Endothelial cell of umbilical vein (primary cell): ENCODE data around the gene CUBN. TPM values are rescaled to one million over a fixed set of nuclear protein-coding genes. Genes with fewer than 3 reads are reported as not detected.

Source experiments
- BruUV-seq: library from RNA; stranded (reverse); fragments of 400-500 nt; replicated peaks from 2 replicates; lab custom pipeline; 2021; lab: Mats Ljungman, UMichigan
- CTCF ChIA-PET: fragments of 300-600, 350-600 bp; sonication (Branson Sonifier 250); formaldehyde crosslinking; loops from one replicate; lab custom pipeline; 2021; ENCODE audit warnings: antibody characterized with exemption, inconsistent platforms; lab: Charles Lee
- POLR2A ChIA-PET: fragments of 300-600, 350-600 bp; sonication (Branson Sonifier 250); formaldehyde crosslinking; loops from one replicate; lab custom pipeline; 2021; ENCODE audit warnings: antibody characterized with exemption, inconsistent platforms; lab: Charles Lee
- DNase-seq: peaks from one replicate; pipeline ENCODE4 v3.0.0-alpha.2; 2011; ENCODE audit warnings: low read depth, low spot score
- FAIRE-seq: peaks from 2 replicates; lab custom pipeline; 2011; peaks lifted over from hg19 to GRCh38; lab: Jason Lieb, UNC
- H2AFZ ChIP-seq: 2 replicates; pipeline ENCODE4 v1.6.0; 2012; ENCODE audit warnings: low read depth, low read length, control low read depth, inconsistent platforms
- H3K27ac ChIP-seq: 2 replicates; pipeline ENCODE4 v1.5.1; 2011; ENCODE audit warnings: low read depth, mild to moderate bottlenecking, control low read depth, low read length, moderate library complexity; ENCODE audit not compliant: insufficient read depth
- H3K27me3 ChIP-seq, 2 experiments: 2 replicates each; pipeline versions ENCODE4 v1.6.0 to v1.6.1; 2011; ENCODE audit warnings: low read length in 2 of 2, mixed read lengths in 1 of 2; ENCODE audit not compliant: control insufficient read depth in 2 of 2, insufficient read depth in 2 of 2
- H3K36me3 ChIP-seq, 2 experiments: 2 replicates in 1 of 2; 3 replicates in 1 of 2; pipeline ENCODE4 v1.5.1; 2011; ENCODE audit warnings: low read length in 2 of 2, mild to moderate bottlenecking in 1 of 2, moderate library complexity in 1 of 2; ENCODE audit not compliant: control insufficient read depth in 2 of 2, insufficient read depth in 2 of 2; ENCODE audit errors: extremely low read depth in 1 of 2
- H3K4me1 ChIP-seq: 3 replicates; pipeline ENCODE4 v1.5.1; 2011; ENCODE audit warnings: mild to moderate bottlenecking, low read length; ENCODE audit not compliant: control insufficient read depth, insufficient read depth; ENCODE audit errors: extremely low read depth
- H3K4me2 ChIP-seq: 2 replicates; pipeline ENCODE4 v1.6.1; 2011; ENCODE audit warnings: low read length, control low read depth, mixed read lengths; ENCODE audit not compliant: insufficient read depth
- H3K4me3 ChIP-seq, 3 experiments: fragments of 200-600 bp in 1 of 3; sonication (generic), shearing (Covaris generic) in 1 of 3; replicated peaks in 1 of 3; 2 replicates each; pipeline ENCODE4 v1.5.1; 2011 to 2016; ENCODE audit warnings: control low read depth in 3 of 3, low read length in 3 of 3, mild to moderate bottlenecking in 2 of 3, inconsistent platforms in 1 of 3, low read depth in 1 of 3, moderate library complexity in 1 of 3; ENCODE audit not compliant: insufficient read depth in 1 of 3
- H3K79me2 ChIP-seq: 2 replicates; pipeline ENCODE4 v1.6.0; 2012; ENCODE audit warnings: low read length, inconsistent platforms; ENCODE audit not compliant: control insufficient read depth, insufficient read depth
- H3K9ac ChIP-seq: replicated peaks from 2 replicates; pipeline ENCODE3; 2011; ENCODE audit warnings: low read length, control low read depth; ENCODE audit not compliant: insufficient read depth; ENCODE audit errors: extremely low read depth
- H3K9me1 ChIP-seq: replicated peaks from 3 replicates; pipeline ENCODE4 v1.6.0; 2011; ENCODE audit warnings: mild to moderate bottlenecking, low read length; ENCODE audit not compliant: control insufficient read depth, insufficient read depth; ENCODE audit errors: extremely low read depth
- H3K9me3 ChIP-seq: replicated peaks from 2 replicates; pipeline ENCODE4 v1.5.1; 2012; ENCODE audit warnings: low read length, inconsistent platforms; ENCODE audit not compliant: control insufficient read depth, insufficient read depth
- H4K20me1 ChIP-seq: replicated peaks from 2 replicates; pipeline ENCODE3; 2011; ENCODE audit warnings: mild to moderate bottlenecking, low read length; ENCODE audit not compliant: control insufficient read depth, insufficient read depth; ENCODE audit errors: extremely low read depth
- CTCF ChIP-seq, 2 donors: IDR thresholded peaks; 1 replicate in 1 of 2; 2 replicates in 1 of 2; pipeline ENCODE4 v1.5.1; 2011; ENCODE audit warnings: low read length in 2 of 2, mild to moderate bottlenecking in 2 of 2, moderate library complexity in 2 of 2, control low read depth in 1 of 2, inconsistent platforms in 1 of 2, low read depth in 1 of 2; ENCODE audit not compliant: insufficient read depth in 1 of 2; ENCODE audit errors: extremely low read depth in 1 of 2
- EZH2 ChIP-seq: IDR thresholded peaks from 2 replicates; pipeline ENCODE4 v1.6.1; 2012; ENCODE audit warnings: borderline replicate concordance, low read depth, mild to moderate bottlenecking, moderate library complexity, low read length, inconsistent platforms; ENCODE audit not compliant: severe bottlenecking
- FOS ChIP-seq: IDR thresholded peaks from 2 replicates; pipeline ENCODE4 v1.6.1; 2011; ENCODE audit warnings: mild to moderate bottlenecking, low read length, moderate library complexity, borderline replicate concordance; ENCODE audit not compliant: insufficient read depth
- GATA2 ChIP-seq: IDR thresholded peaks from 2 replicates; pipeline ENCODE4 v1.7.0; 2011; ENCODE audit warnings: low read depth, mild to moderate bottlenecking, moderate library complexity, mixed read lengths, low read length; ENCODE audit not compliant: insufficient read length, insufficient read depth
- JUN ChIP-seq: IDR thresholded peaks from 2 replicates; pipeline ENCODE4 v1.6.1; 2011; ENCODE audit warnings: borderline replicate concordance, low read depth; ENCODE audit not compliant: insufficient read length, insufficient read depth
- MYC ChIP-seq: IDR thresholded peaks from one replicate; pipeline ENCODE4 v1.6.1; 2011; ENCODE audit warnings: mild to moderate bottlenecking, low read depth, low read length
- POLR2A ChIP-seq: IDR thresholded peaks from 2 replicates; pipeline ENCODE4 v1.6.1; 2012; ENCODE audit warnings: low read depth, mild to moderate bottlenecking, control low read depth, low read length
- POLR2AphosphoS5 ChIP-seq: IDR thresholded peaks from 2 replicates; pipeline ENCODE4 v1.6.1; 2012; ENCODE audit warnings: low read depth, mild to moderate bottlenecking, control low read depth, low read length, moderate library complexity; ENCODE audit not compliant: insufficient read depth
- dilution Hi-C: fragments of 300-500 bp; cut with MboI; formaldehyde crosslinking; loops from one replicate; pipeline ENCODE4 v1.15.0; 2019; ENCODE audit warnings: low sequenced_read_pairs; ENCODE audit not compliant: extremely low pct_ligation_motif_present
- intact Hi-C: fragments of 100-400 bp; cut with micrococcal nuclease; formaldehyde crosslinking; loops from one replicate; pipeline ENCODE4 v1.10.0; 2022
- polyA plus RNA-seq, 4 experiments: library from polyadenylated mRNA; depleted of rRNA in 3 of 4; stranded (reverse) in 3 of 4; unstranded in 1 of 4; fragments of >200 nt; gene quantifications; 2 replicates each; pipeline versions ENCODE4 v1.2.1 to v1.2.3, GENCODE V29; 2011 to 2012; ENCODE audit warnings: missing spikeins in 1 of 4
- total RNA-seq: library from RNA; stranded (reverse); gene quantifications from 2 replicates; pipeline ENCODE4 v1.2.3, GENCODE V29; 2021
- TF ChIP-seq, protein P1 (sequence below): IDR thresholded peaks from 2 replicates; pipeline ENCODE4 v1.6.1; 2011; ENCODE audit not compliant: insufficient read depth, insufficient read length

Gene CUBN
- total and polyA plus RNA-seq, 2 donors (not counting 3 experiments of a cell fraction or from before 2014, with no cell fraction given): 2.7 to 4.6 TPM

DNA sequence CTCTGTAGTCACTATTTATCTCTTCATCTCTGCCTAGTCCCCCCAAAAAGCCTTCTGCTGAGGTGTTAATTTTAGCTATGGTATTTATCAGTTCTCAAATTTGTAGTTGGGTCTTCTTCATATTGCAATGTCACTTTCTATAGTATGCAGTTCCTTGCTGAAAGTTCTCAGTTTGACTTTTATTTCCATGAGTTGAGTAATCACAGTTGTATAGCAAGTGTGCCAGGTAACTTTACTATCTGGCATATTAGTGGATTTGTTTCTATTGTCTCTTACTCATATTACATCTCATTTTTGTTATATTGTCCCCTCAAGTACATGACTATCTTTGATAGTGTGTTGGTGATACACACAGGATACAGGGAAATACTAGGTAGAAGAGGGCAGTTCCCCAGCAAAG lies 152.8 kb downstream of the CUBN start:
- dilution Hi-C loops (no loop called here), intact Hi-C loops (no loop called here)
- Histone ChIP-seq H3K27ac (no peak overlapping the region), H3K4me2 (no peak overlapping the region), H3K79me2 (no peaks in the 10 kb centered on the region), H3K9me1 (no peaks in the 10 kb centered on the region), H3K4me1 (no peaks in the 10 kb centered on the region), H3K9me3 (no peaks in the 10 kb centered on the region), H2AFZ (no peak overlapping the region), H3K36me3 (no peaks in the 10 kb centered on the region), H3K27me3 (no peaks in the 10 kb centered on the region), H4K20me1 (no peaks in the 10 kb centered on the region), H3K9ac (no peak overlapping the region), H3K4me3 (no peak overlapping the region)
- POLR2A ChIA-PET: no interaction called here
- CTCF ChIA-PET: no interaction called here
- TF ChIP-seq POLR2A (no peak), CTCF (IDR thresholded peaks at IDR 0.05; ENCODE audit: extremely low read depth in 1 of 2, insufficient read depth in 1 of 2, low read depth in 1 of 2, low read length in 2 of 2) (no peak)
- DNase-seq (no peak), FAIRE-seq (no peak)
- no TSS peak for BruUV-seq

GRCh38 chr10:16975188-16975587 lies 154.4 kb downstream of the CUBN start:
- no peaks in the 10 kb centered on the region for H3K4me1 ChIP-seq
- H3K9me3 ChIP-seq: no peaks in the 10 kb centered on the region
- dilution Hi-C loops (no loop called here), intact Hi-C loops (no loop called here)
- TF ChIP-seq CTCF (IDR thresholded peaks at IDR 0.05; ENCODE audit: extremely low read depth in 1 of 2, insufficient read depth in 1 of 2, low read depth in 1 of 2, low read length in 2 of 2) (no peak), EZH2 (no peak), POLR2AphosphoS5 (no peak), POLR2A (no peak), JUN (no peak), GATA2 (no peak), MYC (no peak), FOS (no peak)
- TF ChIP-seq, protein P1, sequence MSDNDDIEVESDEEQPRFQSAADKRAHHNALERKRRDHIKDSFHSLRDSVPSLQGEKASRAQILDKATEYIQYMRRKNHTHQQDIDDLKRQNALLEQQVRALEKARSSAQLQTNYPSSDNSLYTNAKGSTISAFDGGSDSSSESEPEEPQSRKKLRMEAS: no peak
- no peaks in the 10 kb centered on the region for H4K20me1 ChIP-seq
- H3K27me3 ChIP-seq: no peaks in the 10 kb centered on the region
- ChIA-PET POLR2A (interaction anchor here (0.6 kb wide), 1 partner anchor 255 kb away, joined by 4 read pairs; no protein-coding TSS in a partner anchor), CTCF (no interaction called here)
- no peaks in the 10 kb centered on the region for H3K36me3 ChIP-seq
- BruUV-seq: no TSS peak
- no peaks in the 10 kb centered on the region for H3K9me1 ChIP-seq
- DNase-seq (no peak), FAIRE-seq (no peak)
- H3K4me2 ChIP-seq: no peak overlapping the region
- H3K9ac ChIP-seq: no peak overlapping the region
- no peak overlapping the region for H2AFZ ChIP-seq
- no peak overlapping the region for H3K4me3 ChIP-seq
- H3K27ac ChIP-seq: no peak overlapping the region
- no peaks in the 10 kb centered on the region for H3K79me2 ChIP-seq
